ENCODE data around the gene SH2B3.
"Not testable (repeated sequence)": the region's sequence is repeated elsewhere in the genome, so short reads cannot be mapped to it uniquely, and the experiment has no call there.

The SH2B3 gene

GRCh38 chr12:111387747-111388323, 17.9 kb upstream of the SH2B3 start:
- DNase-seq (ENCODE audit: low spot score): no peak

- no peak for DNase-seq (ENCODE audit: low spot score)
These were observed 16.1 kb upstream of the SH2B3 start for GRCh38 chr12:111389635-111390034.

- no peak for DNase-seq (ENCODE audit: low spot score)
These were observed 14.8 kb upstream of the SH2B3 start for GRCh38 chr12:111390910-111391309.

DNA sequence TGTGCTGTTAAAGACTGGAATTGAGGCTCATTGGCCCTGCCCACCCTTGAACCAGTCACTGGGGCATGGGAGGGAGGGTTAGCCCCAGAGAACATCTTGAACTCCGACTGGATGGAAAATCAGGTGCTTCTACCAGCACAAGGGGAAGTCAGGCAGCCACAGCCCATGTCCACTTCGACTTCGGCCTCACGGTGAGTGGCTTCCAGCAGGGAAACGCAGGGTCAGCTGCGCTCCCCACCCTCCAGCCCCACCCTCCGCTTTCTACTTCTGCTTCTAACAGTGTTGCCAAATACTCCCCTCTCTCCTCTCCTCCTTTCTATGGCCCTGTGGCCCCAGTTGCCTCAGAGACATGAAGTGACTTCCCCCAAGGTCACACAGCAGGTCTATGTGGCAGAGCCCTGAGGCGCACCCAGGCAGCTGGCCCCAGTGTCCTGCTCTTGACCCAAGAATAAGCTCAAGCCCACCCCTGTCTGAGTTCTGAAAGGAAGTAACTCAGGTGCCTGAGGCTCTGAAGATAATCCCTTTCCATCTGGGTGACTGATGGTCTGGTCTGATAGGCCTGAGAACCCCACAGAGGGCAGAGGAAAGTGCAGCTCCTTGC, 11.9 kb upstream of the SH2B3 start:
- no peak for DNase-seq (ENCODE audit: low spot score)

DNA sequence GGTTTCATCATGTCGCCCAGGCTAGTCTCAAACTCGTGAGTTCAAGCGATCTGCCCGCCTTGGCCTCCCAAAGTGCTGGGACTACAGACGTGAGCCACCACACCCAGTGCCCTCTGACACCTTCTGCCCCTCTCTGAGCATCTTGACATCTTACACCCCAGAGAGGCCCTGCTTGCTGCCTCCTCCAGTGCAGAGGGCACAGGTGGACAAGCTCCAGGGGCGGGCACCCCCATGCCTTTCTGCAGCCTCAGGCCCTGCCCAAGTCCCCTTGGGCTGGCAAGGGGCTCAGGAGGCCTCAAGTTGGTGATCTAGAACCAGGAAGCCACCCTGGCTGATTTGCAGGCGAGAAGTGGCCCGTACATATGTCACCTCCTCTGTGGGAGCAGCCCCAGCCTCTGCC, 11.2 kb upstream of the SH2B3 start:
- no peak for DNase-seq (ENCODE audit: low spot score)

- no peak for DNase-seq (ENCODE audit: low spot score)
These were observed 10.2 kb upstream of the SH2B3 start for GRCh38 chr12:111395336-111396187.

- not testable (repeated sequence) for DNase-seq (ENCODE audit: low spot score)
These were observed 9.5 kb upstream of the SH2B3 start for GRCh38 chr12:111396271-111396670.

GRCh38 chr12:111396726-111397445, 8.8 kb upstream of the SH2B3 start:
- peak; percentile 93 for DNase-seq (ENCODE audit: low spot score)

DNA sequence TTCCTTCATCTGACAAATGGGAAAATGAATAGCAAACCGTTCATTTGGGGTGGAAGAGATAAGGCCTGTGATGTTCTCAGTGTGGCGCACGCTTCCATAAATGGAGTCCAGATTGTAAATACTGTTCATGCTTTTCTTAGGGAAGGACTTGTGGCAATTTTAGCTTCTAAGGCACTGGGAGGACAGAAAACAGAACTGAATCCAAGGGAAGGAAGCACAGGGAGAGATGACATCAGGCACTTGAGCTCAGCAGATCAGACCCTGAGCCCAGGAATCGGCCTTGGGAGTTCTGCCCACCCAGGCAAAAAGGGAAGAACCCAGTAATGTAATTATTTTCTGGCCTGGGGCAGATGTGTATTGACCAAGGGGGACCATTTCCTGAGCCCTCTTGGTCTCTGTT, 7.2 kb upstream of the SH2B3 start:
- no peak for DNase-seq (ENCODE audit: low spot score)

DNA sequence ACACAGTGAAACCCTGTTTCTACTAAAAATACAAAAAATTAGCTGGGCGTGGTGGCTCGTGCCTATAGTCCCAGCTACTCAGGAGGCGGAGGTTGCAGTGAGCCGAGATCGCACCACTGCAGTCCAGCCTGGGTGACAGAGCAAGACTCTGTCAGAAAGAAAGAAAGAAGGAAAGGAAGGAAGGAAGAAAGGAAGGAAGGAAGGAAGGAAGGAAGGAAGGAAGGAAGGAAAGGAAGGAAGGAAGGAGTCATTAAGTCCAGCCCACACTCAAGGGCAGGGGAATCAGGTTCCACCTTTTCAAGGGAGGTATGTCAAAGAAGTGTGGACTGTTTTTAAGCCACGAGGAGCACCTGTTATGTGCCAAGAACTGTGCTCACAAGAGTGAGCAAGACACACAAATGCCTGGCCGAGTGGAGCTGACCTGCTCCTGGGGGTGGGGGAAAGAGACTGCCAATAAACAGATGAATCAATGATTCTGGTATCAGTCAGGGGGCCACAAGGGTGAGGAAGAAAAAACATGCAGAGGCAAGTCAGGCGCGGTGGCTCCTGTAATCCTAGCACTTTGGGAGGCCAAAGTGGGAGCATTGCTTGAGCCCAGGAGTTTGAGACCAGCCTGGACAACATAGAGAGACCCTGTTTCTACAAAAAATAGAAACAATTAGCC, 5.8 kb upstream of the SH2B3 start:
- DNase-seq (ENCODE audit: low spot score): not testable (repeated sequence)

- DNase-seq (ENCODE audit: low spot score): no peak
These were observed 4.5 kb upstream of the SH2B3 start for GRCh38 chr12:111401167-111401605.

DNA sequence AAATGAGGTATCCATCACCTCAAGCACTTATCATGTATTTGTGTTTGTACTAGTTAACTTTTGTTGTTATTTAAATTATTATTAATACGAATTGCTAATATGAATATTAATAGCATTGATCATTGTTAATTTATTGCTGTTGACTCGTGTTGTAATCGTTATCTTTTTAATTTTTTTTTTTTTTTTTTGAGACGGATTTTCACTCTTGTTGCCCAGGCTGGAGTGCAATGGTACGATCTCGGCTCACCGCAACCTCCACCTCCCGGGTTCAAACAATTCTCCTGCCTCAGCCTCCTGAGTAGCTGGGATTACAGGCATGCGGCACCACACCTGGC, 3.3 kb upstream of the SH2B3 start:
- not testable (repeated sequence) for DNase-seq (ENCODE audit: low spot score)

DNA sequence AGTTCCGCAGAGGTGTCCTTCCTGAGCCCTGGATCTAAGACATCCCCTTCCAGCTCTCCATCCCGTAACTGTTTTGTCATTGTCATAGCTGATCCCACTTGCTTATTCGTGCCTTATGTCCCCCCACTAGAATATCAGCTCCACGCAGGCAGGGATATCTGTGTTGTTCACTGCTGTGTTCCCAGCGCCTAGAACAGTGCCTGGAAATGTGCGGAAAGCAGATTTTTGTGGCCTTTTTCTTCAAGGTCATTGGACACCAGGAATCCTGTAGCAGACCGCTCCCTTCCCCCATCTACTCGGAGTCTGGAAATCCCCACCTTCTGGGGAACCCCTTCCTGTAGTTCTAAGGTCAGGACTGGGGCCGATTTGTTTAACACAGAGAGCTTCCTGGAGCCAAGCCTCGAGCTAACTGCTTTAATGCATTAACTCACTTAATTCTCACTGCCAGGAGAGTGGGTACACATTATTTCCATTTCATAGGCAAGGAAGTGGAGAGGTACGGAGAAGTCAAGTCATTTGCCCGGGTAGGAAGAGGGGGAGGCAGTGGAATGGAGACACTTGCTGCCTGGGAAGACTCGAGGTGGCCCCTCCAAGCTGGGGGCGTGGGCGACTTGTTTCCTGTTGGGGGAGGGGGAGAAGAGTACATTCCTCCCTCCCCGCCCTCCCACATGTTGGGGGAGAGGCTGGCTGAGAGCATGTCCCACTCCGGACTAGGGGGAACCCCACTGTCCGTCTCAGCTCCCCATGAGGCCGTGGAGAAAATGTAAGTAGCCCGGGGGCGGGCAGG, 1.2 kb upstream of the SH2B3 start:
- peak; percentile 44 for DNase-seq (ENCODE audit: low spot score)

- peak; percentile 98 for DNase-seq (ENCODE audit: low spot score)
These were observed 419 bp upstream of the SH2B3 start for GRCh38 chr12:111405149-111405858.

- DNase-seq (ENCODE audit: low spot score): no peak
These were observed 1.0 kb downstream of the SH2B3 start for GRCh38 chr12:111406474-111407376.

GRCh38 chr12:111407377-111408115, 1.8 kb downstream of the SH2B3 start:
- no peak for DNase-seq (ENCODE audit: low spot score)

DNA sequence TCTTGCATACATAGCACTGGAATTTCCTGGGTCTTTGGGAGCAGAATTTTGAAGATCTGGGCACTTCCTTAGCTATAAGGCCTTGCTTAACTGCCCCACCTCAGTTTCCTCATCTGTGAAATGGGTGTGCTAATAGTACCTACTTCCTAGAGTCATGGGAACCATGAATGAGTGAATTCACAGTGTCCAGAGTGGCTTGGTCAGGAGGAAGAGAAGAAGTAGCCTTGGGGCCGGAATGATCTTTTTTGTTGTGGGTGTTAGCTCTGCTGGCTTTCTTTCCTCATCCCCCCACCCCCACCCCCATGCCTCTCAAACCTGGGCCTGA, 2.4 kb downstream of the SH2B3 start:
- no peak for DNase-seq (ENCODE audit: low spot score)

DNA sequence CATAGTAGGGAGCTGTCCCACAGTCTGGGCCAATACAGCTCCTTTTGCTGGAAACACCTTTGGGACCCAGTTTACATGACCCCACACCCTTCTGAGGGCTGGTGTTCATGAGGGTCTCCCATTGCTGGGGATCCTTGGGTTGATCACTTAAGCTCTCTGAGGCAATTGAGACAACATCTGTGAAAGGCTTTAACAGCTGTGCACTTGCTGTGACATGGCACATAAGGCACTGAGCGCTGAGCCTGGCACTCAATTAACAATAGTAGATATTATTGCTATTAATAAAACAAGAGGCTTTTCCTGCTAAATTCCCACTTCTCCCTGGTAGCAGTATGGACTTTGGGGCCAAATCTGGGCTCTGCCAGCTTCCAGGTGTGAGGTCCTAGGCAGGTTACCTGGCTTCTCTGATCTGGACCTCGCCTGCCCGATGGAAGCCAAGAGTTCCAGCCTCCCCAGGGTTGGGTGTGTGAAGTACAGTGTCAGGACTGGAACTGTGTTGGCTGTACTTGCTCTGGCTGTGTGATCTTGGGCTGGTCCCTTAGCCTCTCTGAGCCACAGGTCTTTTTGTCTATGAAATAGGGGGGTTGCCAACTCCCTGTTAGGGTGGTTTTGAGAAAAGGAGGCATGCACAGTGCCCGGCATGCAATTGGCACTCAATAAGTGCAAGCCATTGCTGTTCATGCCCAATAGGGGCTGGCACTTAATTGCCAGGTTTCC, 3.1 kb downstream of the SH2B3 start:
- DNase-seq (ENCODE audit: low spot score): no peak
